NCI-H1105 (cell line): ENCODE data around the gene OR7G3.

Experiments
- DNase-seq: peaks from one replicate; lab custom pipeline; 2025; lab: John Stamatoyannopoulos, UW

OR7G3 gene

GRCh38 chr19:9126900-9127405 is at the start of gene OR7G3:
Gene OR7G3, minus strand, starts transcription at chr19:9126950. Its CDS starts 0 bp downstream, at chr19:9126950.
- DNase-seq = no peak

- DNase-seq = no peak
Observed at GRCh38 chr19:9175326-9175725, 48.6 kb upstream of the OR7G3 start.

- no peak for DNase-seq
Observed at GRCh38 chr19:9171393-9171991, 44.7 kb upstream of the OR7G3 start.

- DNase-seq = no peak
Observed at GRCh38 chr19:9166846-9167245, 40.1 kb upstream of the OR7G3 start.

GRCh38 chr19:9165261-9165660 is 38.5 kb upstream of the OR7G3 start:
- no peak for DNase-seq

GRCh38 chr19:9161427-9161826 is 34.7 kb upstream of the OR7G3 start:
- DNase-seq = no peak

- no peak for DNase-seq
Observed at GRCh38 chr19:9159891-9160290, 33.1 kb upstream of the OR7G3 start.

- DNase-seq = no peak
Observed at GRCh38 chr19:9156304-9156703, 29.6 kb upstream of the OR7G3 start.

GRCh38 chr19:9155591-9155990 is 28.8 kb upstream of the OR7G3 start:
- no peak for DNase-seq

GRCh38 chr19:9151367-9151766 is 24.6 kb upstream of the OR7G3 start:
- DNase-seq = no peak

- DNase-seq = no peak
Observed at GRCh38 chr19:9150650-9151049, 23.9 kb upstream of the OR7G3 start.

- no peak for DNase-seq
Observed at GRCh38 chr19:9149997-9150396, 23.2 kb upstream of the OR7G3 start.

- no peak for DNase-seq
Observed at GRCh38 chr19:9148697-9149096, 21.9 kb upstream of the OR7G3 start.

- DNase-seq = no peak
Observed at GRCh38 chr19:9146882-9147281, 20.1 kb upstream of the OR7G3 start.

GRCh38 chr19:9144920-9145319 is 18.2 kb upstream of the OR7G3 start:
- no peak for DNase-seq

GRCh38 chr19:9140159-9140874 is 13.6 kb upstream of the OR7G3 start, which contains the start of gene ZNF317:
Gene ZNF317, plus strand, starts transcription at chr19:9140397. Its CDS starts 15,620 bp downstream, at chr19:9156017.
- peak; percentile 92 for DNase-seq

- DNase-seq = no peak
Observed at GRCh38 chr19:9139609-9140158, 12.9 kb upstream of the OR7G3 start.

GRCh38 chr19:9132422-9132821 is 5.7 kb upstream of the OR7G3 start:
- no peak for DNase-seq

- no peak for DNase-seq
Observed at GRCh38 chr19:9130965-9131364, 4.2 kb upstream of the OR7G3 start.

- DNase-seq = no peak
Observed at GRCh38 chr19:9128171-9128570, 1.4 kb upstream of the OR7G3 start.

- no peak for DNase-seq
Observed at GRCh38 chr19:9116547-9116946, 10.2 kb downstream of the OR7G3 start.

GRCh38 chr19:9115307-9115813 is 11.4 kb downstream of the OR7G3 start, which contains the start of gene OR7G1:
Gene OR7G1, minus strand, starts transcription at chr19:9115763. Its CDS starts 0 bp downstream, at chr19:9115763.
- no peak for DNase-seq

GRCh38 chr19:9109959-9110358 is 16.8 kb downstream of the OR7G3 start:
- DNase-seq = no peak
